Limb (tissue), 2 donors: ENCODE data around the gene DAPP1.

Experiments
- DNase-seq, 2 donors: peaks; one replicate each; pipeline ENCODE4 v3.0.0-alpha.2; 2016; ENCODE audit errors: extremely low spot score in 2 of 2

The DAPP1 gene

DNA sequence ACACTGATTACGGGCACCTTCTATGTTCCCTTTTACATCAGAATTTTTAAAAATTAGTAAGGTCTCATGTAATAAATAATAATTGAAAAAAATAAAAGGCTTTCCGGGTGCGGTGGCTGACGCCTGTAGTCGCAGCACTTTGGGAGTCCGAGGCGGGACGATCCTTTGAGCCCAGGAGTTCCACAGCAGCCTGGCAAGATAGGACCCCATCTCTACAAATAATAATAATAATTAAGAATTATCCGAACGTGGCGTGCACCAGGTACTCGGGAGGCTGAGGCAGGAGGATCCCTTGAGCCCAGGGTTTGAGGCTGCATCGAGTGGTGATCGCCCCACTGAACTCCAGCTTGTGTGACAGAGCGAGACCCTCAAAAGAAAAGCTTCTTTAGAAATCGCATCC is 78.4 kb downstream of the DAPP1 start:
- DNase-seq = no peak

DNA sequence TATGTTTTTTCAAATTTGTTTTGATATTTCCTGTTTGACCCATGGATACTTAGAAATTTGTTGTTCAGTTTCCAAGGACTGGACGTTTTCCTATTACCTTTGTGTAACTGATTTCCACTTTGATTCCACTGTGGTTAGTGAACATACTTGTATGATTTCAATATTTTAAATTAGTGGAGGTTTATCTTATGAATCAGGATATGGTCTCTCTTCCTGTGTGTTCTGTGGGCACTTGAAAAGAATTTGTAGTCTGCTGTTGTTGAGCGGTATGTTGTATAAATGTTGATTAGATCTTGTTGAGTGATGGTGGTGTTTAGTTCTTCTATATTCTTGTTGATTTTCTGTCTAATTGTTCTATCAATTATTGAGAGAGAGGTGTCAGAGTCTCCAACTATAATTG is 98.8 kb downstream of the DAPP1 start:
- DNase-seq = no peak

DNA sequence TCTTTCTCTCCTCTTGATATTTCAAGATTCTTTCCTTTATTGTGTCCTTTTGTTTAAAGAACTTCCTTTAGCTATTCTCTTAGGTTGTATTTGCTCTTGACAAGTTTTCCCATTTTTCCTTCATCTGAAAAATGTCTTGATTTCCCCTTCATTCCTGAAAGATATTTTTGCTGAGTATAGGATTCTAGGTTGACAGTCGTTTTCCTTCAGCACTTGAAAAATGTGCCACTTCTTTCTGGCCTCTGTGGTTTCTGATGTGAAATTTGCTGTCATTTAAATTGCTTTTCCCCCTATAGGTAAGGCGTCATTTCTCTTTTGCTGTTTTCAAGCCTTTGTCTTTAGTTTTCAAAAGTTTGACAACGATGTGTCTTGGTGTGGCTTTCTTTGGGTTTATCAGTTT is 100.9 kb downstream of the DAPP1 start:
- no peak for DNase-seq

DNA sequence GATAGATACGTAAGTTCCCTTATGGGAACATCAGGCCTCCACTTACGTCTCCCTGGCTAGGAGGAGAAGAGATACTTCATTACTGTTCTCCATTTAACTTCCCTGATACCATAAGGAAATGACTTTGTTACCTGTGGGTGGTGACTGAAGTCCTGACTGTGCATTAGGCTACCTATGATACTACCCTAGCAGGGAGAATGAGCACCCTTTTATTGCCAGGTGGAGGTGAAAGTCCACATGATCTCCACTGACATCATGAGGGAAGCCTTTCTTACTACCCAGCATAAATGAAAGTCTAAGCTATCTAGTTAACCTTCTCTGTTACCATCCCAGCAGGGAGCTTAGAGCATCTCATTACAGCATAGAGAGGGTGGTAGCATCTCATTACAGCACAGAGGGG is 102.0 kb downstream of the DAPP1 start:
- no peak for DNase-seq
